ENCODE results near the gene PIGQ.

- TF ChIP-seq CTCF (IDR thresholded peaks at IDR 0.05) (no peak), EP300 (IDR thresholded peaks at IDR 0.05; ENCODE audit: low read depth) (no peak), POLR2AphosphoS5 (IDR thresholded peaks at IDR 0.05) (no peak), POLR2A (IDR thresholded peaks at IDR 0.05) (no peak)
Observed at GRCh38 chr16:582614-583331, 13.0 kb downstream of the PIGQ start.

All from transverse colon (tissue), 4 donors.